NCI-H345 treated with DMSO at 0.1 percent for 48 hours (cell line): ENCODE results near the gene NRIP3.

Experiments used
- DNase-seq: peaks from one replicate; lab custom pipeline; 2025; ENCODE audit not compliant: unreplicated experiment; lab: John Stamatoyannopoulos, UW

Gene NRIP3

DNA sequence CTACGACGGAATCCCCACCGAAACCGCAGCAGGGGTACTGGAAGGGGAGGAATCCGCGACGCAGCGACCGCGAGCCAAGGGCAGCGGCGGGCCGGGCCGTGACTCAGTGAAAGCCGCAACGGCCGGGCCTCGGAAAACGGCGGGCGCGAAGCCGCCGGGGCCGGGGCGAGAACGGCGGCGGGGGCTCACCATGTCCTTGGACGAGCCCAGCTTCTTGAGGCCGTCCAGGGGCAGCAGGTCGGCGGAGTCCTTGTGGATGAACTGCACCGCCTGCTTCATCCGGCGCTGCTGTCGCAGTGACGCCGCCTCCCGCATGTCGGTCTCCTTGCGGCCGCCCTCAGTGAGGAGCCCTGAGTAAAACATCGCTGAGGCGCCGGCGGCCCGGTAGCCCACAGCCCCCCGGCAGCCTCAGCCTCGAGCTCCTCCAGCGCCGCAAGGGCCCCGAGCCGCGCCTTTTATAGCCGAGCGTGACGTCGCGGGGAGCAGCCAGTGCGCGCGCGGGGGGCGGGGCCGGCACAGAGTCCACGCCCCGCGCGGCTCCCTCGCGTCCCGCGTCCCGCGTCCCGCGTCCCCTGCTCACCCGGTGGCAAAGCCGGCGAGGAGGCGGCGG lies at the start of gene NRIP3:
NRIP3 (minus strand) TSS at position 429 of the 610 bp plus-strand sequence; CDS start at position 363, 66 bp downstream.
- peak; percentile 67 for DNase-seq

DNA sequence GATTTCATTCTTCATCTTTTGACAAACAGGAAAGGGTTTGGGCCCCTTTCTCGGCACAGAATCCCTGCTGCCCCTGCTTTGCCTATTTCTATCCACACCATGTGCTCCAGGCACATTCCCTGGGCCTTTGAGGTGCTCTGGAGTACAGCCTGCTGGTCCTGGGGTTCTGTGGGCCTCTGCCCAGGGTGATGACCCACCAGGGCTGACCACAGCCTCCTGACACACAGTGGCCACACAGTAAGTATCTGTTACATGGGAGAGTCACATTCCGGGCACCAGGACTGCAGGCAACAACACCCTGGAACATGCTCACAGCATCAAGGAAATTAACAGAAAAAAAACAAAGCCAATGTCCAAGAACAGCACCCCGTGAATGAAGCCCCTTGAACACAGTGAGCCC lies 48.5 kb upstream of the NRIP3 start:
- DNase-seq = no peak

DNA sequence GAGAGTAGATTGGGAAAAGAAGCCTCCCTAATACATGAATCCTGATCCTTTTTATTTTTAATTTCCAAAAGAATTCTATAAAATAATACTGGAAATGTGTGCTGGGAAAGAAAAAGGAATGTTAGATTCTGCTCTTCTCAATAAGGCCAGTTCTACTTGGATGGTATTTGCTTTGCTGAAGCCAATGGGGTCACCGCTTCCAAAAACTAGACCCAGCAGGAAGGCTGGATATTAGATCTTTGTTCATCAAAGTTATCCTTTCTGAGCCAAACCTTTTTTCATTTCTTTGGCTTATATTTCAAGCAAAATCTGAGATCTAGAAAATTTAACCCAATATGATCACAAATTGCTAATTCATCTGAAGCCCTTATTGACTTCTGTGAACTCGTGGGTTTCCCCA lies 46.2 kb upstream of the NRIP3 start:
- no peak for DNase-seq

DNA sequence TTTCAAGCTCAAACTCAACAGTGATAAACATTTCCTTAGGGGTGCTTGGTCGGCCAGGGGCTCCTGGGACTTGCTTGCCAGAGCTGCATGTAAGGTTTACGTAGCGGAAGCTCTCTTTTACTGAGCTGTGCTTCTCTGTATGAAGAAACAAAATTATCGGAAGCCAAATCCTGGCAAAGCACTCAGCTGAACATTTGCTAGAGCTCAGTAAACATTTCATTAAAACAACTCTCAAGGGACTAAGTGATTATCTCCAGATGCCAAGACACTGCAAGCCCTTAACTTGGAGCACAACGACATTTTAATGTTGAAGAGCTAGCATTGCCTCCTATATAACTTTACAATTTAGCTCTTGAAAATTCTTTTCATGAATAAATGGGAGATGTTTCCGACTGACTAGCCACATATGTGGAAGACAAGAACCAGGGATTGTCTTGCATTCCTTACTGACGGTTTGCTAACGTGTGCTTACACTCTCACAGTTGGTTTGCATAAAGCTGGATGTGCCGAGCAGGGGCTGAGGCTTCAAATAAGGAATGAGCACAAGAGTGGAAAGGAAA lies 44.2 kb upstream of the NRIP3 start:
- no peak for DNase-seq

DNA sequence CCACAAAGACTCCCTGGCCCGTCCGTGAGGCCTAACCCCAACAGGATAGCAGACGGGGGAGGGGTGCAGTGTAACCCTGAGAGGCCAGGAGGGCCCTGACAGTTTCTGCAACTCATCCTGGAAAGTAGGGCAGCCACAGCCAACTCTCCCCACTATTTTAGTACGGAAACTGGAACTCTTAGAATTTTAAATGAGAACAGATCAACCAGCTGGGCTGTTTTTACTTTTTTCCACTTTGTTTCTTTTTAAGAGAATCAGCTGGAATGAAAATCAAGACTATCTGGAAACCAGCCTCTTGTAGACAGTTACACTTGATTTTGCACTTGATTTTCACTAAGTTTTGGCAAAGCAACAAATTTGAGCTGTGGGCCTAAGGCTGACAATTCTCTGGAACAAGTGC lies 42.7 kb upstream of the NRIP3 start:
- no peak for DNase-seq

DNA sequence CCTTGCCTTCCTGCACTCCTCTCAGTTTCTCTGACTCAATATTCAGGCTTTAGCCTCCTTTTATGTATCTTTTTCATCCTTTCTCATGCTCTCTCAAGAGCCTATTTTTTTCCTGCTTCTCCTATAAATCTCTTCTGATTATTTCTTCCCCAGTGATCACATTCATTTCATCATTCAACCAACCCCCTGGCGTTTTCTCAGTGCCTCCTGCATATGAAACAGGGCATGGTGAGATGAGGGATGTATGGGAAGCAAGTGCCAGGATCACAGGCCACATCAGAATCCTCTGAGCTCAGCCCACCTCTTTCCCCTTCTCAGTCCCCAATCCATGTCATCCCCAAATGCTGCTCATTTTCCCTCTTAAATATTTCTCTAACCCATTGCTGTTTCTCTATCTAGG lies 38.7 kb upstream of the NRIP3 start:
- DNase-seq = no peak

DNA sequence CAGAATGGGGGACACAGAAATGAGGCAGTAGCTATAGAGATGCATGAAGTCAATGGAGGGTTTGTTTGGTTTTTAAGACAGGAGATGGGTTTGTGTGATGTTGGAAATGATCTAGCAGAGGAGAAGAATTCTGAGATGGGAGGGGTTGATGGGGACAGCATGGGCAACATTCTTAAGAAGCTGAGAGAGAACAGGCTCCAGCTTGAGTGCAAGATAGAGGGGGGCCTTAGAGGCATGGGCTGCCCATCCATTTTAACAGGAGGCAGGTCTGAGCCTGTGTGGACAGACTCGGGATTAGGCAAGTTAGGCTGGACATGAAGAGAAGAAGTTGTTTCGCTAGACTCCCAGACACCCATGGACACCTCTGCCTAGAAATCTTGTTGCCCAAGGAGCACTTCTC lies 37.9 kb upstream of the NRIP3 start:
- no peak for DNase-seq

DNA sequence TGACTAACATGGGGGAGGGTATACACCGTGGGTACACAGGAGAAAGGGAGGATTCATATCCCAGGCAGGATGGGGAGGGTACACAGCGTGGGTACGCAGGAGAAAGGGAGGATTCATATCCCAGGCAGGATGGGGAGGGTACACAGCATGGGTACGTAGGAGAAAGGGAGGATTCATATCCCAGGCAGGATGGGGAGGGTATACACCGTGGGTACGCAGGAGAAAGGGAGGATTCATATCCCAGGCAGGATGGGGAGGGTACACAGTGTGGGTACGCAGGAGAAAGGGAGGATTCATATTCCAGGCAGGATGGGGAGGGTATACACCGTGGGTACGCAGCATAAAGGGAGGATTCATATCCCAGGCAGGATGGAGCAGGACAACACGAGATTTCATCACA lies 36.6 kb upstream of the NRIP3 start:
- no peak for DNase-seq

DNA sequence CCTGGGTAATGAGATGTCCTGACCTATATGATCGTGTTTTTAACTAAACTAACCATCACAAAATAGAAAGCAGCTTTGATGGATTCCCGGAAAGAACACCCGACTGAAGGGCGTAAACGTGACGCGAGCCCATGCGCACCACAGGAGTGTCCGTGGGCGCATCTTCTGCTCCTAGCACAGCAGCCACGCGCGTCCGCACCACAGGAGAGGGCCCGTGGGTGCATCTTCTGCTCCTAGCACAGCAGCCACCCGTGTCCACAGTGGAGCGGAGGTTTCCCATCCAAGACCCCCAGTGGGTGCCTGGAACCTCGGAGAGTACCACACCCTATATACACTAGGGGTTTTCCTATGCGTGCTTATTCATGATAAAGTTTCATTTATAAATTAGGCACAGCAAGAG lies 36.1 kb upstream of the NRIP3 start:
- no peak for DNase-seq

DNA sequence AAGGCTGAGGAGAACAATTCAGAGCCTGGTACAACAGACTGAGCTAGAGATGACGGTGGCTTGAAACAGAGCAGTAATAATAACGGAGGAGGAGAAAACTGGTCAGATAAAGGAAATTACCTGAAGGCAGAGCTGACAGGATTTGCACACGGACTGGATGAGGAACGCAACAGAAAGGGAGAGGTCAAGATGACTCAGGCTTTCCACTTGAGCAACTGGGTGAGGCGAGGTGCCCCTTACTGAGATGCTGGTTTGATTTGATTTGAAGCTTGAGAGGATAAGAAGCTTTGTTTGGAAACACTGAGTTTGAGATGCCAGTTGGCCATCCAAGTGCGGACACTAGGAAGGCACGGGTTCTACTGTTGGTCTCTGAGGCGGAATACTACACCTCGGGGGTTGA lies 35.4 kb upstream of the NRIP3 start:
- DNase-seq = no peak

DNA sequence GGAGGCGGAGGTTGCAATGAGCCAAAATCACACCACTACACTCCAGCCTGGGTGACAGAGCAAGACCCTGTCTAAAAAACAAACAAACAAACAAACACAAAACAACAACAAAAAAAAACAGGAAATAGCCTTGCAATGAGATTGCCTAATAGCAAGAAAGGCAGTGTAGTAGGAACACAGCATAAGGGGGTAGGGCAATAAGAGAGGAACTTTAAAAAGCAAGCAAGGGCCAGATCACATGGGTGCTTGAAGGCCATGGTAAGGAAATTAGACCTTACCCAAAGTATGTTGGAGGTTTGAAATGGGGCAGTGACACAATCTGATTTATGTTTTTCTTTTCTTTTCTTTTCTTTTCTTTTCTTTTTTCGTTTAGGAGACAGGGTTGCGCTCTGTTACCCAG lies 34.7 kb upstream of the NRIP3 start:
- DNase-seq = no peak

DNA sequence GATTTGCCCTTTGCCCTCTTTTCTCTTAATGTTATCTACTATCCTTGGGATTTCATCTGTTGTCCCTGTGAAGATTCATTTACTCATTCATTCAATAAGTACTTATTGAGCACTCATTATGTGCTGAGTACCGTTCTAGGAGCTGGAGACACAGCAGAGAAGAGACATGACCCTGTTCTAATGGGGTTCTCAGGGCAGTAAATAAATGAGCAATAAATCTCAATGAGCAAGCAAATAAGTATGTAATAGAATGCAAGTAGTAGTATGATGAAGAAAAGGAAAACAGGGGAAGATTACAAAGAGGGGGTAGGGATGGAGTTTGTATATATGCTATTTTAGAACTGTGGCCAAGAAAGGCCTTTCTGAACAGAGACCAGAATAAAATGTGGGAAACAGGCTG lies 34.2 kb upstream of the NRIP3 start:
- DNase-seq = no peak

DNA sequence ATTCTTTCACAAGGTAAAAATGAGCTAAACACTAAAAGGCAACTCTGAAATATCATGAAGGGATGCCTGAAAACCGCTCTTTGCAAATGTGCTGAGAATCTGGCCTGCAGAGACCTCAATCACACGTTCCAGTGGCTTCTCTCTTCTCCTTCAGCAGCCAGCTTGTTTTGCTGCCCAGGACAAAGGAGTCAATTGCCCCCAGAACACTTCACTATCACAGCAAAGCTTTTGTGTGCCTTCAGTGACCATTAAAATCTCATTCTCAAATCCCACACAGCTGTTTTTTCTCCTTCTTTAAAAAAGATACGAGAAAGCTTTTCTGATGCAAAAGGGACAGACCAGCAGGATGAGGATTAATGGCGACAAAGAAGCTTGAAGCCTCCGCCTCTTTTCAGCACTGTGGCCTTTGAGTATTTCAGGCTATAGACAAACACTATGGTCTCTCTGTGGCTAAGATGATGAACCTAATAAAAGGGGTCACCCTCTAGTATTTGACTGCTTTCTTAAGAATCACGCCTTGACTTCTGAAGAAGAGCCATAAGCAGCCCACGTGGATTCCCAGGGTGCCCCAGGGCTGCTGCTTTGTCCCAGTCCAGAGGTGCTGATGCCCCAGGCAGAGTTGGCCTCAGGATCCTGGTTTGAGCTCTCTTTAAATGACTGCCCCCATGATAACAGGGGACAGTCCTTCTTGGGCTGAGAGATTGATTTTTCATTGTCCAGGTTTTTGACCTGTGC lies 33.4 kb upstream of the NRIP3 start:
- no peak for DNase-seq

DNA sequence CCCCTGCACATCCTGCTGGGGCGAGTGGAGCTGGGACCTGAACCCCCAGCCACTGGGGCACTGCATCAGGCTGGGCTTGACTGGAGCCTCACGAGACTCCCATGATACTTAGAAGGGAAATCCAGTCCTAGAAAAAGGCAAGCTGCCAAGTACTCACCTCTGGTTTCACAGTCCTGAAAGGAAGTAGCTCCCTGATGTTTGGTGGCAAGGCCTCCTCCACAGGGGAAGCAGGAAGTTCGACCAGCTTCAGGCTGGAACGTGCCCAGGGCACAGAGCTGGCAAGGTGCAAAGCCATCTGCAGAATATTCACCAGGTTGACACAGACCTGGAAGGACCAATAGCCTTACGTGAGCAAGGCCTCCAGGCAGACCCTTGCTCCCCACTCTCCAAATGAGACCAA lies 26.8 kb upstream of the NRIP3 start:
- no peak for DNase-seq

DNA sequence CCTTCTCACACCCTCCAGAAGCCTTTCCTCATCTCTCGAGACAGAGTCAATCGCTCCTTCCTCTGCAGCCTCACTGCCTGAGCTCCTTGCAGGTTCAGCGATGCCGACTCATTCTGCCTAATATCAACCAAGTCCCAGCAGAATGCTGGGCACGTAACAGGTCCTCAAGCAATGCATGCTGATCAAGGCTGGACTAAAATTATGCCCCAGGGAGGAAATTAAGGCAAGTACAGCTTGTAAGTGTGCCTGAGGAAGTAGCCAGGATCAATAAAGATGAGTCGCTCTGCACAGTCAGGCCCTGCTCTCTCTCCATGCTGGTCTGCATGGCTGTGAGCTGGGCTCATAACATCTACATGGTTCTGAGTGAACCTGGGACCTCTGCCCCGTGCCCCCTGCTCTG lies 25.6 kb upstream of the NRIP3 start:
- no peak for DNase-seq

DNA sequence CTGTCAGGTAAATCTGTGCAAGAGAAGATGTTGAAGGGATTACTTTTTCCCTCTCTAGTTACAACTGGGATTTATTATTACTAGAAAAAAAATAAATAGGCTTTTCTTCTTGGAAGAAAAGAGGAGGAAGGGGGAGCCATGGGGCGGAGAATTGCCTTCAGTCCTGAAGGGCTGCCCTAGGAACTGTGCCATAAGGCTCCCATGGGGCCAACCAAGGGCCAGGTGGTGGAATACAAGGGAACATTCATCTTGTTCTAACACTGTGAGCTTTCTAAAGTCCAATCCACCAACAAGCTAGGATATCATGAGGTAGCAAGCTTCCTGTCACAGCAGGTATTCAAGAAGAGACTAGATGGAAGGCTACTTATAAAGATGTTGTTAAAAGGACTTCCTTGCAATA lies 24.8 kb upstream of the NRIP3 start:
- no peak for DNase-seq

DNA sequence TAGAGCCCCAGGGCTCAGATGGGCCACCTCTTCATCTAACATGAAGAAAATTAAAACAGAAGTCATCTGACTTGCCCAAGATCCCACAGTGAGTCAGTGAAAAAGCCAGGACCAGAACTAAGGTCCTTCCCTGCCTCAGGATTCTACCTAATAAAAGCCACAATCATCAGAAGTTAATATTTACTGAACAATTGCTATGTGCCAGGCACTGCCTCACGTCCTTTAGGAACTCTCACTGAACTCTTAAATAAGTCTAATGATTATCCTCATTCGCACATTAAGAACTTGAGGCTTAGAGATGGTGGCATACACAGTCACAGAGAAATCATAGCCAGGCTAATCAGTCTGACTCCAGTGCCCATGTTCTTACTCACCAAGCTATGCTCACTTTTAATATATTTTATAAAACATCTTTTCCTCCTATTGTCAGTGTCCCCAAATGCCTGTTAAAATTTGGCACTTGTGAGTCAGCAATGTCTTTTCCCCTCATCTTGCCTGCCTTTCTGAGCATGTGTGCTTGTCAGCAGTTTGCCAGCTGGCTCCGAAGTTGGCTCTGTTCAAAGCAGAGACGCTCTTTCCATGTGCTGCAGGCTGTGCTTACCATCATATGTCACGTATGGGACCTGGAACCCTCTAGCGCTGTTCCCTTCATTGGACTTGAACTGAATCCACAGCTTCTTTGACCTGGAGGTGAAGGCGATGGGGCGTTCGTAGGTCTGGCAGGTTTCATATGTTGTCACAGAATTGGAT lies 21.5 kb upstream of the NRIP3 start:
- DNase-seq = no peak

DNA sequence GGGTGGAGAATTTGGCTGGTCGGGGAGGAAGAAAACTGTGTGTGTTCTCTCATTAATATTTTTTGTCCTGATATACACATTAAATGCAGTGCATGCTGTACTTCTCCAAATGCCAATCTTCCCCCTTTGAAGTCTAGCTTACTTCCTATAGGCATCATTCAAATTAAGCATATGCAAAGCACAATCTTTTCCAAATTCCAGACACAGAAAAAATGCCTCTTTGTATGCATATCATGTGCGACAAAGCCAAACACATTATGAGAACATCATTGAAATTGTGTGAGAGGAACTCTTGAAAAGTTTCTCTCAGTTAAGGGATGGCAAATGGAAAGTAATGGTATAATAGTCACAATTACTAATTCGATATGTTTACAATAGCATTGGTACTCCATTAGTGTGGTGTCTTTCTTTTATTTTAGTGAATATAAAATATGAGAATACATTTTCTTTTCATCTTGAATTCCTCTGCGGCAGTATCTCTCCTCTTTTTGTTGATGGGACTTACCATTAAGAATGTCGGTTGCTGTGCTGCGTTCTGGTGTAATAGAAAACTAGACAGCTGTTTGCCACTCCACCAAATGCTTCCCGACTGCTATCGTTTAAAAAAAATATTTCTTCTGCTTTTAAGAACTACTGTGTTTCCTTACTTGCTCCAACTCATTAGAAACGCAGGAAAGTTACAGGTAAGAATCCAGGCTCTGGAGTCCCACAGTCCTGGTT lies 19.3 kb upstream of the NRIP3 start:
- no peak for DNase-seq

DNA sequence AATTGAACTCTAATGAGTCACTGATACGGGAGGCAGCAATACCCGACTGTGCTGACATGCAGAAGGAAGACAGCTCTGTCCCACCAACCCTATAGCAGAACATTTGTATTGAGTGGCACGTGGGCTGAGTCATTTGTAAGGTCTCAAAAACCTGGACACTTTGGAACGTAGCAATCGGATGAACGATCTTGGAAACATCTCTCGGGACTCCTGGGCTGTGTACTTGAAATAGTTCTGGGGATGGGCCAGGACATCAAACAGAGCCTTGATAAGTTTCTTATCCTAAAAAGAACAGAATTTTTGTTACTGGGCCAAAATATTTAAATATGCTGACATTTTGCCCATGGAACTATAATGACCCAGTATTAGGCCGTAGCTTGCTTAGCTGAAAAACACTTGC lies 17.1 kb upstream of the NRIP3 start:
- DNase-seq = no peak

DNA sequence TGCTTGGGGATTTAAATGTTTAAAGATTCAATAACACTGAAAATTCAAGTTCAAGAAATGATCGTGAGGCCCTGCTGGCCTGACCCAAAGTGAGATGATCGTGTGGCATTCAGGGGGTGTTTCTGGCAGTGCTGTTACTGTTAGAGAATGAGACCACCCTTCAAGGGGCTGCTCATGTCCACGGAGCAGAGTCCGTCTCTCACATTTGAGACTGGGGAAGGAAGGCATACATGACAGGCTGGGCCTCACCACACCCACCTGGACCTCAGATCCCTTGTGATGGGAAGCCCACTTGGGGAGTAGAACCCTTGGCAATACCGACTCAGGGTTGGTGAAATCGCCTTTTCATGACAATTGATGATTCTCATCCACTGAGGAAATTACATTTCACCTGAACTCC lies 16.1 kb upstream of the NRIP3 start:
- DNase-seq = no peak

DNA sequence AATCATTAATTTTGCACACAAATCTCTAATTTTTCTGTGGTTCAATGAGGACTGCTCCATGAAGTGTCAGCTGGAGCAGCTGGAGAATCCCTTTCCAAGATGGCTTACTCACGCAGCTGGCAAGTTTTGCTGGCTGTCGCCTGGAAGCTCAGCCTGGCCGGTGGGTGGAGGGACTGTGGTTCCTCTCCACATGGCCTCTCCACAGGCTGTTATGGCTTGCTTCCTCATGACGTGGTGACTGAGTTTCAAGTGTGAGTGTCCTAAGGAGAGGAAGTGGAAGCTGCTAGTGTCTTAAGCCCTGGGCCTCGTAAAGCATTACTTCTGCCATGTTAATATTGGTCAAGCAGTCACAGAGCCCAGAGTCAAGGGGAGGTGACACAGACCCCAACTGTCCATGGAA lies 14.0 kb upstream of the NRIP3 start:
- DNase-seq = no peak
